RWPE1 (cell line): ENCODE measurements around the gene SLC6A12.
"Not testable (repeated sequence)": the region's sequence is repeated elsewhere in the genome, so short reads cannot be mapped to it uniquely, and the experiment has no call there.

Experiments used
- CTCF ChIA-PET: fragments of 350-600 bp; sonication (Branson Sonifier 250); formaldehyde crosslinking; extraction: SDS; loops from one replicate; lab custom pipeline; 2021; lab: Yijun Ruan, JAX
- POLR2A ChIA-PET: fragments of 400-600 bp; formaldehyde crosslinking; extraction: SDS; loops from one replicate; lab custom pipeline; 2020; ENCODE audit warnings: antibody characterized with exemption; ENCODE audit not compliant: low non-redundant PET; lab: Yijun Ruan, JAX
- DNase-seq: peaks from one replicate; pipeline ENCODE4 v3.0.0; 2012; ENCODE audit warnings: low spot score
- H3K27ac ChIP-seq: fragments of 450-650 bp; 2 replicates; pipeline ENCODE4 v1.5.1; 2017
- TF ChIP-seq, protein P1 (sequence below): fragments of 450-650 bp; conservative IDR thresholded peaks from 2 replicates; pipeline ENCODE4 v1.5.1; 2017; ENCODE audit warnings: low read depth, mild to moderate bottlenecking

Gene SLC6A12

DNA sequence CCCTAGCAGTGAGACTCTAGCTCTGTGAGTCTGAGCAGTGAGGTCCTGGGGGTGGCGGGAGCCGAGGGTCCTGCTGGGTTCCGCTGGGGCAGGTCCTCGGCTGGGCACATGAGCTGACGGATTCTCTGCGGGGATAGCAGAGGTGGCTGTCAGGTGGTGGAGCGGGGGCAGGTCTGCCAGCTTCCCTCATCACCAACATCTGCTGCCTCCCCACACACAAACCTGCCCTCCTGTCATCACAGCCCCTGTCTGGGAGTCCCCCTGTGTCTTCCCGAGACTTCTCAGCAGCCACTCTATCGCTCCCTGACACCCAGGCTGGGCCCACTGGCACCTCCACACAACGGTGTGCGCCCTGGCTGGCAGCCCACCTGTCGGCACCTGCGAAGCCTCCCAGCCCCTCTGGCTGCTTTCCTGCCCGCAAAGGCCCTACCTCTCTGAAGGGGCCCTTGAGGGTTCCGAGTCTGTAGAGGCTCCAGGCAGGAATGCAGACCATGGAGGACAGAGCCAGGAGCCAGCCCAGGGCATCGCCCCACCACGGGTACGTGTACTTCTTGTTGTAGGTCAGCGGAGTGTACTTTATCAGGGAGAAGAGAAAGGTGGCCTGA lies 7.1 kb upstream of the SLC6A12 start:
- DNase-seq: no peak
- H3K27ac ChIP-seq: no peak overlapping the region
- TF ChIP-seq, protein P1, sequence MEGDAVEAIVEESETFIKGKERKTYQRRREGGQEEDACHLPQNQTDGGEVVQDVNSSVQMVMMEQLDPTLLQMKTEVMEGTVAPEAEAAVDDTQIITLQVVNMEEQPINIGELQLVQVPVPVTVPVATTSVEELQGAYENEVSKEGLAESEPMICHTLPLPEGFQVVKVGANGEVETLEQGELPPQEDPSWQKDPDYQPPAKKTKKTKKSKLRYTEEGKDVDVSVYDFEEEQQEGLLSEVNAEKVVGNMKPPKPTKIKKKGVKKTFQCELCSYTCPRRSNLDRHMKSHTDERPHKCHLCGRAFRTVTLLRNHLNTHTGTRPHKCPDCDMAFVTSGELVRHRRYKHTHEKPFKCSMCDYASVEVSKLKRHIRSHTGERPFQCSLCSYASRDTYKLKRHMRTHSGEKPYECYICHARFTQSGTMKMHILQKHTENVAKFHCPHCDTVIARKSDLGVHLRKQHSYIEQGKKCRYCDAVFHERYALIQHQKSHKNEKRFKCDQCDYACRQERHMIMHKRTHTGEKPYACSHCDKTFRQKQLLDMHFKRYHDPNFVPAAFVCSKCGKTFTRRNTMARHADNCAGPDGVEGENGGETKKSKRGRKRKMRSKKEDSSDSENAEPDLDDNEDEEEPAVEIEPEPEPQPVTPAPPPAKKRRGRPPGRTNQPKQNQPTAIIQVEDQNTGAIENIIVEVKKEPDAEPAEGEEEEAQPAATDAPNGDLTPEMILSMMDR: no peak
- POLR2A ChIA-PET: no interaction called here
- CTCF ChIA-PET: no interaction called here

DNA sequence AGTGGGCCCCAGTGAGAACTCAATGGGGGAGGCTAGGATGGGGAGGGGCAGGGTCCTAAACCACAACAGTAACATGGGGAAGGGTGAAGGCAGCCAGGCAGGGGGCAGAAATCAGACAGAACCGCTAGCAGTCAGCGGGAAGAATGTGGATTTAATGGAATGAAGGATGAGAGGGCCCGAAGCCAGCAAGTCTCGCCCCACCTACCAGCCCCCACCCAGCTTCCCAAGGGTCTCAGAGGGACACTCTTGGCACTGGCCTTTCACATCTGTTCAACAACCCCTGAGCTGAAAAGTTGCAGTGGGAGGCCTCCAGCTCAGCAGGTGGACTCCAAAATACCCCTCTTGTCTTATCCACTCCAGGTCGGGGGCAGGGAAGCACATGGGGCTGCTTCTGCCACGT lies 6.5 kb upstream of the SLC6A12 start:
- CTCF ChIA-PET: interaction anchor here (0.5 to 1.0 kb wide), 2 partner anchors 8 to 35 kb away, joined by 3 to 4 read pairs; no protein-coding TSS in a partner anchor
- H3K27ac ChIP-seq: no peak overlapping the region
- POLR2A ChIA-PET: no interaction called here
- TF ChIP-seq, protein P1: no peak
- DNase-seq: no peak

DNA sequence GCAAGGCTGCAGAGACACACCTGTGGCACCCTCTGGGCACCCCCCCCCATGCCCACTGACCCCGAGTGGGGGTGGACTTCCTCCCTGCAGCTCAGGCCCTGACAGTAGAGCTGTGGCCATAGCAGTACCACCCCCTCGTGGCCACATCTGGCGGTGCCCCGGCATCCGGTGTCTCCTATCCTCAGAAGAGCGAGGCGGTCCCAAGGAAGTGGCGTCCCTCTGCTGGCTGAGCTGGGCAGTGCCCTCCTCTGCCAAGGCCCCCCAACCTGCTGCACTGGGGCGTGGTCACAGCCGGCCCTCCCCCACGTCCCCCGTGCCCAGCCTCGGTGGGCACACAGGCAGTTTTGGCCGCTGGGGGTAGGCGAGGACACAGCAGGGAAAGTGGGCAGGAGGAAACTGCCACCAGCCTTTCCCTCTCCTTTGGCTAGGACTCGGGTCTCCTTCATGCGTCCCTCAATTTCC lies 6.0 kb upstream of the SLC6A12 start:
- H3K27ac ChIP-seq: no peak overlapping the region
- TF ChIP-seq, protein P1: no peak
- ChIA-PET POLR2A (no interaction called here), CTCF (interaction anchor here (0.6 to 1.0 kb wide), 2 partner anchors 8 to 28 kb away, joined by 3 read pairs; no protein-coding TSS in a partner anchor)
- DNase-seq: peak; percentile 15

DNA sequence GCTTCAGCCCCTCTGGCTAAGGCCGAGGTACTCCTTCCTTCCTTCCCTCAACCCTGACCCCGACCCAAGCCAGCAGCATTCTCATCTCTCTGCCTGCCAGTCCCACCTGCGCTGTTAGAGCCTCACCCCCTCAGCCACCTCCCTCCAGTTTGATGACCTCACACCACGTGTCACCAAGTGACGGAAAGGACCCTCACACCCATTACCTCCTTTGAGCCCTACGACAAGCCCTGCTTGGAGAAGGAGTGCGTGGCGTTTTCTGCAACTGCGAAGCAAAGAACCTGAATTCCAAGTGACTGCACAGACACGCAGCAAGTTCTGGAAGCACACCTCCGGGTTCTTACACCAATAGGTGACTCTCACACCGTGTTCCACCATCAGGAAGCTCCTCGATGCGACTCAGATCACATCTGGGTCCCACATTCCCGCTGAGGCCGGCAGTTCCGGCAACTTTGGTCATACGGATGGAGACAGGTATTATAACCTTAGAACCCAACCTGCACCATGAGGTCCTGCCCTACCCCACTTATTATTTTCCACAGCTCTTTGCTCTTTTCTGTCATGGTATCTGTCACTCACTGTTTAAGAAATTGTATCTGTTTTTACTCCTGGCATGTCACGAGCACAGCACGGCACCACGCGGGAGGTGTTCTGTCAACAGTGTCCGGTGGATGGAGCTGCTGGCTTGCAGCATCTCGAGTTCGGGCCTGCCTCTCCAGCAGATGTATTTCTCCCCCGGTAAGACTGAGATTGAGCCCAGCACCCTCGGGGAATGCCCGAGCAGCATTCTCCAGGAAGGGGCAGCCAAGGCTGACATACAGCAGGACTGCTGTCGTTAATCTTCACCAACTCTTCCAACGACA lies 5.0 kb upstream of the SLC6A12 start:
- H3K27ac ChIP-seq: no peak overlapping the region
- TF ChIP-seq, protein P1: no peak
- POLR2A ChIA-PET: no interaction called here
- no peak for DNase-seq
- CTCF ChIA-PET: interaction anchor here (0.6 to 1.0 kb wide), 3 partner anchors 9 to 33 kb away, joined by 3 to 6 read pairs (median 3); no protein-coding TSS in a partner anchor

DNA sequence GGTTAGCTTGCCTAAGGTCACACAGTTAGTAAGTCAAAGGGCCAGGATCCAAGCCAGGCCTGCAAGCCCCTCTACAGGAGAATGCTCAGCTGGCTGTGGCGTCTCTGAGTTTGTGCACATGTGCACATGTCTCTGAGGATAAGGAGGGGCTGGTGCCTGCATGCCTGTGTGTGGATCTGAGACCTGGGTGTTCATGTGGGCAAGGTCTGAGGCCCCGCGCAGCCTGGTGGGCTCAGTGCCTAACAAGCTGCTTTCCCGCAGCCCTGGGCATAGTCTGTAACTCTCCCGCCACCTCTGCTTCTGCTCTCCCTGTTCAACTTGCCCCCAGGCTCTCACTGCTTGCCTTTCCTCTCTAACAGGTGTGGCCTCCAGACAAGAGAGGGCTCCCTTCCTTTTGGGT lies 4.3 kb upstream of the SLC6A12 start:
- H3K27ac ChIP-seq: no peak overlapping the region
- CTCF ChIA-PET: no interaction called here
- POLR2A ChIA-PET: interaction anchor here (0.6 kb wide), 1 partner anchor 116 kb away, joined by 13 read pairs; no protein-coding TSS in a partner anchor
- TF ChIP-seq, protein P1: no peak
- DNase-seq: no peak

DNA sequence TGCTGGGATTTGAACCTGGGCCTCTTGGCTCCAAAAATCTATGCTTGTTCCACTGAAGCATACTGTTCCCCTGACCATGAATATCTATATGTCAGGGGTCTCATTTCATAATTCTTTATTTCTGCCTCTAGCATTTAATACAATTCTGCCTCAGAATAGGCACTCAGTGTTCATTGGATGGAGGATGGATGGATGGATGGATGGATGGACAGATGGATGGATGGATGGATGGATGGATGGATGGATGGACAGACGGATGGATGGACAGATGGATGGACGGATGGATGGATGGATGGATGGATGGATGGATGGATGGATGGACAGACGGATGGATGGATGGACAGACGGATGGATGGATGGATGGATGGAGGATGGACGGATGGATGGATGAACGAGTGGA lies 3.1 kb upstream of the SLC6A12 start:
- CTCF ChIA-PET, H3K27ac ChIP-seq, DNase-seq, POLR2A ChIA-PET: not testable (repeated sequence)
